GM19324 (cell line): ENCODE measurements around the gene FAM149B1.

Experiments used
- ATAC-seq: cut with Tn5 transposase; IDR thresholded peaks from one replicate; pipeline ENCODE4 v1.9.1; 2021; ENCODE audit warnings: mild to moderate bottlenecking, moderate library complexity; ENCODE audit not compliant: unreplicated experiment, low FRiP score

The FAM149B1 gene

DNA sequence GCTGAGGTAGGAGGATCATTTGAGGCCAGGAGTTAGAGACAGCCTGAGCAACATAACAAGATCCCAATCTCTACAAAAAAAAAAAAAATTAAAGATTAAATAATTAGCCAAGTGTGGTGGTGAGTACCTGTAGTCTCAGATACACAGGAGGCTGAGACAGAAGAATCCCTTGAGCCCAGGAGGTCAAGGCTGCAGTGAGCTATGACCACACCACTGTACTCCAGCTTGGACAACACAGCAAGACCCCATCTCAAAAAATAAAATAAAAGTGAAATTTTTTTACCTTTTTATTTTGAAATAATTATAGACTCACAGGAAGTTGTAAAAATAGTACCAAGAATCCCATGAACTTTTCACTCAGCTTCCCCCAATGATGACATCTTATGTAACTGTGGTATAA lies 4.9 kb downstream of the FAM149B1 start:
- ATAC-seq, result no peak

DNA sequence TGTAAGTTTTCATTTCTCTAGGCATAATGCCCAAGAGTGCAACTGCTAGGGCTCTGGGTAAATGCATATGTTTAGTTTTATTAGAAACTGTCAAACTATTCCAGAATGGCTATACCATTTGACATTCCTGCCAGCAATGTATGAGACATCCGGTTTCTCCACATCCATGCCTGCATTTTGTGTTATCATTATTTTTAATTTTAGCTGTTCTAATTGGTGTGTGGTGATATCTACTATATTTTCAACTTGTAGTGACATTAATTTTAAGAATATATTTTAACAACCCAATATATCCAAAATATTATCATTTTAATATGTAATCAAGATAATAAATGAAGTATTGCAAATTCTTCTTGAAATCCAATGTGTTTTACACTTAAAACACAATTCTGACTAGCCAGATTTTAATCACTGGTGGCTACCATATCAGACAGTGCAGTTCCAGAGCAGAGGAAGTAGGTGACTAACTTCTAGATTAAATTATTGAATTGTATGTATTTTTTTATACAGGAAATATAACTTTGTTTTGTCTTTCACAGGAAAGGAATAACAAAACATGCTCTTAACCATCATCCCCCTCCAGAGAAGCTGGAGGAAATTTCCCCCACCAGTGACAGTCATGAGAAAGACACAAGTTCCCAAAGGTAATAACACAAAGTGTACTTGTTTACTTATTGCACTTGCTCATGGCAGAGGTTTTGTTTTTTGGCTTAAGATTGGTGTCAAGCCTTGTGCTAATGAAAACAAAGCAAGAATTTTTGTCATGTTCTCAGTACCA lies 6.4 kb downstream of the FAM149B1 start:
- ATAC-seq, result no peak

DNA sequence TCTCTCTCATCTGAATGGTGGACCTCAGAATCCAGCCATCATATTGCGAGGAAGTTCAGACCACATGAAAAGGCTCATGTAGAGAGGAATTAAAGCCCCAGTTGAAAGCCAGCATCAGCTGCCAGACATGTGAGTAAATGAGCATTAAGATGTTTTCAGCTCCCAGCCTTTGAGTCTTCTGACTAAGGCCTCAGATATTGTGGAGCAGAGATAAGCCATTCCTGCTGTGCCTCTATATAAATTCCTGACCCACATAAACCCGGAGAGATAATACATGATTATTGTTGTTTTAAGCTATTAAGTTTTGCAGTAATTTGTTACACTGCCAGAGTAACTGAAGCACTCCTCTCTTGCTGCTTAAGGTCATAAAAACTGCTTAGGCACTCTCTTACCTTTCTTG lies 14.6 kb downstream of the FAM149B1 start:
- no peak for ATAC-seq

DNA sequence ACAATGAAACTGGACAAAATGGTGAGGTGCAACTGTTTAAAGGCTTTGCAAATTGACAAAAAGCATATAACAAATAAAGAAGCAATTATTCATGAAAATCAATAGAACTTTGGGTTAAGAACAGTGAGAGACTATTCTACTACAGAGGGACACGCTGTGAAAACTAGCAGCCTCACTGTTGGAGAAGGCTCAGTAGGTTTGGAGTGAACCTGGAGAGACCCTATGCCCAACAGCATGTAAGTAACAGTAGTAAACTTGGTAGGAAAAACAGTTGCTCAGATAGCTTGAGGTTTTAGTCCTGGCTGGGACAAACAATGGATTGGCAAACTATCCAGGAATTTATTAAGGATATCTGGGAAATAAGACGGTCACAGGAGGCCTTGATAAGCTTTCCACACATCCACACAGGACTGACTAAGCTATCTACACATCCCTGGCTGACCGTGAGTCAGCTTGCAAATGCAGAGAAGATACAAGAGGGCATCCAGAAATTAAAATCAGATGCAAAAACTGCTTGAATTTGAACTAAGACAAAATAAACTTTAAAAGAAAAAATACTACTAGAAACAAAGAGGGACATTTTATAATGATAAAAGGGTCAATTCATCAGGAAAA lies 15.9 kb downstream of the FAM149B1 start:
- no peak for ATAC-seq

DNA sequence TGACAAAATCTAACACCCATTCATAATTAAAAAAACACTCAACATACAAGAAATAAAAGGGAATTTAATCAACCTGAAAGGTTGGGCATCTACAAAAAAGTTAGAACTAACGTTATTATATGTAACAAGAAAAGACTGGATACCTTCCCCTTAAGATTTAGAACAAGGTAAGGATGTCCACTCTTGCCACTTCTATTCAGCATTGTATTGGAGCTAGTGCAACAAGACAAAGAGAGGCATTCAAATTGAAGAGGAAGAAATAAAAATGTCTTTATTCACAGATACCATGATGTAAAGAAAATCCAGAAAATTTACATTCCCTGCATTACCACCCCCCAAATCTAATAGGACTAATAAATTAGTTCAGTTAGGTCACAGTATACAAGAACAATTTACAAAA lies 18.3 kb downstream of the FAM149B1 start:
- ATAC-seq, result no peak

DNA sequence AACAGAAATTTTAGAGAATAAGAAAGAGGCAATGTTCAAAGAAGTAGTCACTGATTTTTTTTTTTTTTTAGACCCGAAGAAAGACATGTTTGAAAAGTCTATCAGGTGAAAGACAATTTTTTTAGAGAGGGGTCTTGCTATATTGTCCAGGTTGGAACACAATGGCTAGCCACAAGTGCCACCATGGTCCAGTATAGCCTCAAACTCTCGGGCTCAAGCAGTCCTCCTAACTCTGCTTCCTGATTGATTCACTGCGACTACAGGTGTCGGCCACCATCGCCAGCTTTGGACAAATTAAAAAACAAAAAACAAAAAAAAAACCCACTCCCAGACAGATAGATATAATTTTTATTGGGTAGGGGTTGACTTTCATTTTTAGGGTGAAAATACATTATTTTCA lies 22.3 kb downstream of the FAM149B1 start:
- ATAC-seq, result no peak

DNA sequence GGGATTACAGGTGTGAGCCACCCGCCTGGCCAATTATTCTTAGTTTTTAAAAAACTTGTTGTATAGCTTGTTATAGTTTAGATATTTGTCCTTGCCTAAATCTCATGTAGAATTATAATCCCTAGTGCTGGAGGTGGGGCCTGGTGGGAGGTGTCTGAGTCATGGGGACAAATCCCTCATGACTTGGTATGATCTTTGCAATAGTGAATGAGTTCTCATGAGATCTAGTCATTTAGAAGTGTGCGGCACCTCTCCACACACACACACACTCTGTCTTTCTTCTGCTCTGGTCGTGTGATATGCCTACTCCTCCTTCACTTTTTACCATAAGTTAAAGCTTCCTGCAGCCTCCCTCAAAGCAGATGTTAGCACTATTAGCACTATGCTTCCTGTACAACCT lies 37.2 kb downstream of the FAM149B1 start:
- no peak for ATAC-seq

DNA sequence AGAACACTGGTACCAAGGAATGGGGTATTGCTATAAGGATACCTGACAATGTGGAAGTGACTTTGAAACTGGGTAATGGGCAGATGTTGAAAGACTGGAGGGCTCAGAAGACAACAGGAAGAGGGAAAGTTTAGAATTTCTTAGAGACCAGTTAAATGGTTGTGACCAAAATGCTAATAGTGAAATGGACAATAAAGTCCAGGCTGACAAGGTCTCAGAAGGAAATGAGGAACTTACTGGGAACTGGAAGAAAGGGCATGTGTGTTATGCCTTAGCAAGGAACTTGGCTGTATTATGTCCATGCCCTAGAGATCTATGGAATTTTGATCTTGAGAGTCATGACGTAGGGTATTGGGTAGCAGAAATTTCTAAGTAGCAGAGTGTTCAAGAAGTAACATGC lies 38.0 kb downstream of the FAM149B1 start:
- ATAC-seq, result no peak

DNA sequence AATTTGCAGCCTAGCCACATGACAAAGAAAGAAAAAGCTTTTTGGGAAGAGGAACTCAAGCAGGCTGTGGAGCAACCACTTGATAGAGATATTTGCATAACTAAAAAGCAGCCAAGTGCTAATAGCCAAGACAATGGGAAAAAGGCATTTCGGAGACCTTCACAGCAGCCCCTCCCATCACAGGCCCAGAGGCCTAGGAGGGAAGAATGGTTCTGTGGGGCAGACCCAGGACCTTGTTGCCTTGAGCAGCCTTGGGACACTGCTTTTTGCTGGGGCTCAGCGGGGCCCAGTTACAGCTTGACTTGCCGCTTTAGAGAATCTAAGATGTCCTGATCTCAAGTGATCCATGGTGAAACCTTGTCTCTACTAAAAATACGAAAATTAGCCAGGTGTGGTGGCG lies 38.5 kb downstream of the FAM149B1 start:
- ATAC-seq, result no peak

DNA sequence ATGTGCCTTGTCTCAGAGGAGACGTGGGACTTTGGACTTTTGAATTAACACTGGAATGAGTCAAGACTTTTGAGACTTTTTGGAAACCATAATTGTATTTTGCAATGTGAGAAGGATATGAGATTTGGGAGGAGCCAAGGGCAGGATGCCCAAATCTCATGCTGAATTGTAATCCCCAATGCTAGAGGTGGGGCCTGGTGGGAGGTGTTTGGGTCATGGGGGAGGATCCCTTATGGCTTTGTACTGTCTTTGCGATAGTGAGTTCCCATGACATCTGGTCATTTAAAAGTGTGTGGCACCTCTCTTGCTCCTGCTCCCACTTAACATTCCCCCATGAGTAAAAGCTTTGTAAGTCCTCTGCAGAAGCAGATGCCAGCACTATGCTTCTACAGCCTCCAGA lies 40.0 kb downstream of the FAM149B1 start:
- ATAC-seq, result no peak

DNA sequence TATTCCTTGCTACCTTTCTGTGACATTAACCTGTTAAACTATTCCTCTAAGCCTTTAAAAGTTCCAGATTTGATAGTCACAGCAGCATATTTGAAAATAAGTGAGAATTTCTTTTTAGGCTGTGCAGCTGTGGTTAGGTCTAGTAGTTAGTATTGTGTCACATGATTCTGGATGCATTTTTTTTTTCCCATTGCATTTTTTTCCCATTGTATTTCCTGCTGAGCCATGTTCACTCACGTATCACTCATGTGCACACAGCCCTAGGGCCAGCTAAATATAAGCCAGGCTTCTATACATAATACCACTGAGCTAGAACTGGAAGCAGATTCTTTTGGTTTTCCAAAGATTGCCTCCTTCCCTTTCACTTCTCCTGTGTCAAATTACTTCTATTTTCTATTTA lies 41.8 kb downstream of the FAM149B1 start:
- no peak for ATAC-seq

DNA sequence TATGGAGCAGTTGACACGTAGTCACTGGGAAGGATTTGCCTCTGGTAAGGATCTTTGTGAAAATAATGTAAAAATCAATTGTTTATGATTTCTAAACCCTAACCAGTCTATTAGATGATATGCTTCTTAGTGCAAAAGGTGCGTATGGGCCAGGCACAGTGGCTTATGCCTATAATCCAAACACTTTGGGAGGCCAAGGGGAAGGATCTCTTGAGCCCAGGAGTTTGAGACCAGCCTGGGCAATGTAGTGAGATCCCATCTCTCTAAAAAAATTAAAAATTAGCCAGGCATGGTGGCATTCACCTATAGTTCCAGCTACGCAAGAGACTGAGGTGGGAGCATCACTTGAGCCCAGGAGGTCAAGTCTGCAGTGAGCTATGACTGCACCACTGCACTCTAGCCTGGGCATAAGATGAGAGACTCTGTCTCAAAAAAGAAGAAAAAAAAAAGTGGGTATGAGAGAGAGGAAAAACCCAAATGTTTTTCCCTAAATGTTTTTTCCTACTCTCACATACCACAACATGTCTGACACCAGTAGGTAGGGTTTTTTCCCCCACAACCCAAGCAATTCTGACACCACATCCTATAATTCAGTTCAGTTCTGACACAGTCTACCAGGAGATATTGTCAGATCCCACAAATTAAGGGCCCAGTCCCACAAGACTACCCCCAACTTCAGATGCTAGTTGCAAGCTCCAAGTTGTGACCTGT lies 42.6 kb downstream of the FAM149B1 start:
- no peak for ATAC-seq

DNA sequence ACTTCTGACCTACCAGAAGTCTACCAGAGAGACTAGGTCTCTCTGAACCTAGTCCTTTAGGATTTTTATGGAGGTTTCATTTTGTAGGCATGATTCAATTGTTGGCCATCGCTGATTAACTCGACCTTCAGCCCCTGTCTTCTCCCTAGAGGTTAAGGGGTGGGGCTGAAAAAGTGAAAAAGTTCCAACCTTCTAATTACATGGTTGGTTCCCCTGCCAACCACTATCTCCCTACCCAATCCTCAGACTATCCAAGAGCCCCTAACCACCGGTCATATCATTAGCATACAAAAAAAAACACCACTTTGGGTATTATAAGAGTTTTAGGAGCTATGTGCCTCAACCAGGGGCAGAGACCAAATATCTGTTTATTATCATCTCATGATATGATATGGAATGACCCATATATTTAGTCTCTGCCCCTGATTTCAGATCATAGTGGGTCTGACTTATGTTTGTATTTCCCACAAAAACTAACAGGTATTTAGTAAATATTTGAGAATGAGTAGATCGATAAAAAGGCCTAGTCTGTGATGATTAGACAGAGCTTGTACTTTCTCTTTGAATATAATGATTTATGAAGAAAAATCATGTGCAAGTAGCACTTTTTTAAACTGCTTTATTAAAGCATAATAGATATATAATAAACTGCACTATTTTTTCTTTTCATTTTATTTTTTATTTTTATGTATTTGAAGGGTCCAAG lies 43.3 kb downstream of the FAM149B1 start:
- ATAC-seq, result no peak

DNA sequence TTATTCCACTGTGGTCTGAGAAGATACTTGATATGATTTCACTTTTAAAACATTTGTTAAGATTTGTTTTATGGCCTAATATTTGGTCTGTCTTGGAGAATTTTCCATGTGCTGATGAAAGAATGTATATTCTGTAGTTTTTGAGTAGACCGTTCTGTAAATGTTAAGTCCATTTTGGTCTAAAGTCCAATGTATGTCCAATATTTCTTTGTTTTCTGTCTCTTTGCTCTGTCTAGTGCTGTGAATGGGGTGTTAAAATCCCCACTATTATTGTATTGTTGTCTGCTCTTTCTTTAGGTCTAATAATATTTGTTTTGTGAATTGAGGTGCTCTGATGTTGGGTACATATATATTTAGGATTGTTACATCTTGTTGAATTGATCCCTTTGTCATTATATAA lies 47.8 kb downstream of the FAM149B1 start:
- no peak for ATAC-seq

DNA sequence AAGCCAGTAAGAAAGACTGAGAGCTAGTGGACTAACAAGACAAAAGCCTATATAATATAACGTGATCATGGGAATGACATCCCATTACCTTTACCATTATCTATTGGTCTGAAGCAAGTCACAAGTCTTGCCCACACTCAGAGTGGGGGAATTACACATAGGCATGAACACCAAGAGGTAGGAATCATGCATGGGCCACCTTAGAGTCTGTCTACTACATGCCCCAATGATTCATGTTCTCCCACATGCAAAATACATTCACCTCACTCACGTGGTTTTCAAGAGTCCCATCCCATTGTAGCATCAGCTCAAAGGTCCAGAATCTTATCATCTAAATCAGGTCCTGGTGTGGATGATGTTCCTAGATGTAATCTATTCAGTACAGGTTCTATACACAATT lies 49.7 kb downstream of the FAM149B1 start:
- no peak for ATAC-seq

DNA sequence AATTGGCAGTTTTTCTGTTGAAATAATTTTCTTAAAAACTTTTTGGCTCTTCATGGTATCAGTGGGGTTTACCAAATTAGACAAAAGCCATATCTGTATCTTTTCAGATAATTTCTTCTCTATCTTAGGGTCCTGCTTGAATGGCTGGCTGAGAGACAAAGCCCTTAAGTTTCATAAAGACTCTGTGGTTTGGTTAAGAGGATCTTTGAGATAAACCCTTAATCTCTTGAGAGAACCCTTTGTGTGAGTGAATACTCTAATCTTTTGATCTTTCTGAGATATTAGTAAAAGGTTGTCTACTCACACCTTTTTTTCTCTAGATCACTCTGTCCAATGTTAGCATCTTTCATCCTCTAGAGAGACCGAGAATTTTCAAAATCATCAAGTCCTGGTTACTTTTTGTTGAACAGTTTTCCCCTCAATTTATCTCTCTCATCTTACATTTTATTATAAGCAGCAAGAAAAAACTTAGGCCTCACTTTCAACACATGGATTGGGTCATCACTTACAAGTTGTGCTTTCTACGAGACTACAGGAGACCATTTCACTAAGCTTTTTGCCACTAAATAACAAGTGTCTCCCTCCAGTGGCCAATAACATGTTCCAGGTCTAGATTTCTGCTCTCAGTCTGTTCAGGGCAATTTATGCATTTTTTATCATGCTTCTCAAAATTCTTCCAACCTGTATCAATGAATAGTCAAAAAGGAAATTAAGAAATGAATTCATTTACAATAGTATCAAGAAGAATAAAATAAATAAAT lies 50.7 kb downstream of the FAM149B1 start:
- ATAC-seq, result no peak

DNA sequence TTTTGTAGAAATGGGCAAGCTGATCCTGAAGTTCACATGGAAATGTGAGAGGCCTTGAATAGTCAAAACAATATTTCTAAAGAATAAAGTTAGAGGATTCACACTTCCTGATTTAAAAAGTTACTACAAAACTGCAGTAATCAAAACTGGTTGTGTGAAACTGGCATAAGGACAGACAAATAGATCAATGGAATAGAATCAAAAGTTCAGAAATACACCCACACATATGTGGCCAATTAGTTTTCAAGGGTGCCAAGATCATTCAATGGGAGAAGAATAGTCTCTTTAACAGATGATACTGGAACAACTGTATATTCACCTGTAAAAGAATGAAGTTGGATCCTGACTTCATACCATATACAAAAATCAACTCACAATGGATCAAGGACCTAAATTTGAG lies 51.5 kb downstream of the FAM149B1 start:
- ATAC-seq, result no peak

DNA sequence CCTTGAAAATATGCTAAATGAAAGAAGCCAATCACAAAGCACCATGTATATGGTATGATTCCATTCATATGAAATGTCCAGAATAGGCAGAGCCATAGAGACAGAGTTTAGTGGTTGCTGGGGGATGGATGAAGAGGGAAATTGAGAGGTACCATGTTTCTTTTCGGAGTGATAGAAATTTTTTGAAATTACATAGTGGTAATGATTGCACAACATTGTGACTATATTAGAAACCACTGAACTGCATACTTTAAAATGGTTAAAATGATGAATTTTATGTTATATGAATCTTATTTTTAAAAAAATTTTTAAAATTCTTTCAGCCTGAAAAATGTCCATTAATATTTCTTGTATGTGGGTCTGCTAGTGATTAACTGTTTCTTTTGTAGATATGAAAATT lies 53.1 kb downstream of the FAM149B1 start:
- ATAC-seq, result no peak

DNA sequence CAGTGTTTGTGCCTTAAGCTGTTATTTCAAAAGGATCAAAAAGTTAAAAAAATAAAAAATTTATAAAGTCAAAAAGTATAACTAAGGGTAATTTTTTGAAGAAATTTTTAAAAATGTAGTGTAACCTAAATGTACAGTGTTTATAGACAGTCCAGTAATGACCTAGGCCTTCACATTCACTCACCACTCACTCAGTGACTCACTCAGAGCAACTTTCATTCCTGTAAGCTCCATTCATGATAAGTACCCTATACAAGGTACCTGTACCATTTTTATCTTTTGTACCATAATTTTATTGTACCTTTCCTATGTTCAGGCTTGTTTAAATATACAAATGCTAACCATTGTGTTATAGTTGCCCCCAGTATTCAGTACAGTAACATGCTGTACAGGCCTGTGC lies 57.6 kb downstream of the FAM149B1 start:
- ATAC-seq, result no peak

DNA sequence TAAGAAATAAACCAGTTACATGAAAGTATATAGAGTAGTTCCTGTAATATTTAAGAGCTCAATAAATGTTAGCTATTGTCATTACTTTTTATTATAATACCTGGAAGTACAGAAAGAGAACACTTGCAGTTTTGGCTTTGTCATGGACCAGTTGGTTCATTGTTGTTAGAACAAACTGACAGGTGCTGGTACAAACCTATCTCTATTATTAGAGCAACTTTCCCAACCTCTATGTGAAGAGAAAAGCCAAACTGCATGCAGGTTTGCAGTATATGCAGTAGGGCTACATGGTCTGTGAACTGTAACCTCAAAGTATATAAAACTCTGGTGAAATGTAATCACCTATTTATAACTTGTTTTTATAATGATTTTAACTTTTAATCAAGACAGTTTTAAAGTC lies 58.7 kb downstream of the FAM149B1 start:
- no peak for ATAC-seq

DNA sequence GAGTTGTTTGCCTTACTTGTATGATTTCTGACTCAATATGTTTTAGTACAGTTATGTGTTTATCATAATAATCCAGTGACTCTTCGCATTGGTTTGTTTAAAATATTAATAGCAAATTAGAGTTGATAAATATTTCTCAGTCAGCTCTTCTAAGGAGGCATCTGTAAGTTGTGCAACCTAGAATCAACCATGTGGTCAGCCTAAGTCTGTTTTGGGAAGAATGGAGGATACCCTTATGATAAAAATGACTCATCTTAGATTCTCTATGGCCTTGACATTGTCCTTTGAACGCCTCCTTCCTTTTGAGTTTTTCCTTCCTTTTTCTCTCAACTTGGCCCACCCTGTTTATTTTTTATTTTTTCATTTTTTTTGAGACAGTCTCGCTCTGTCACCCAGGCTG lies 60.3 kb downstream of the FAM149B1 start:
- ATAC-seq, result no peak
